Stomach (tissue), 4 donors: ENCODE data around the gene GLRA1.

ENCODE experiments used
- POLR2A ChIP-seq, 4 donors: fragments of 450-650 bp; IDR thresholded peaks; one replicate each; pipeline ENCODE4 v1.6.1; 2016; ENCODE audit warnings: antibody characterized with exemption in 4 of 4, control low read depth in 2 of 4, mild to moderate bottlenecking in 1 of 4, moderate library complexity in 1 of 4
- POLR2AphosphoS5 ChIP-seq, 3 donors: sonication (generic); formaldehyde crosslinking; IDR thresholded peaks; one replicate each; pipeline ENCODE4 v1.6.1; 2016; ENCODE audit warnings: antibody characterized with exemption in 3 of 3
- TF ChIP-seq, protein P1 (sequence below), 7 experiments: fragments of 450-650 bp in 4 of 7; fragments of 200-600 bp in 3 of 7; sonication (generic) in 3 of 7; IDR thresholded peaks; one replicate each; pipeline ENCODE4 v1.5.1; 2016 to 2019; ENCODE audit warnings: antibody characterized with exemption in 7 of 7, control low read depth in 2 of 7, mild to moderate bottlenecking in 1 of 7

DNA sequence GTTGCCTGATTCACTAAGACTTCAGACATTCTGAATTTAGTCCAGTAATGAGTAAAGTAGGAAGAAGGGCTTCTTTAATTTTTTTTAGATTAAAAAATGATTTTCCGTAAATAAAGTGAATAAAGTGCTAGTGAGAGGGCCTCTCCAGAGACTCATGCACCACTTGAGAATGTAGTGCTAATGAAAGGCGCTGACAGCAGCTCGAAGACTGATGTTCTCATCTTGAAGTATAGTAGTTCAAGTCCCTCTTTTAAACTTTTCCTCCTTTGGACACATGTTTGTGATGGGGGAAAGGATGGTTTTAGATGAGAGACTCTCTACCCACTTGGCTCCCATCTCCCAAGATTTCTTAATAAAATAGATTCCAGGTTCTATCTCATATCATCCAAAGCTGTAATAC, 104.4 kb downstream of the GLRA1 start:
- TF ChIP-seq POLR2AphosphoS5 (IDR thresholded peaks at IDR 0.05): no peak
- TF ChIP-seq POLR2A (IDR thresholded peaks at IDR 0.05): no peak
- TF ChIP-seq, protein P1, sequence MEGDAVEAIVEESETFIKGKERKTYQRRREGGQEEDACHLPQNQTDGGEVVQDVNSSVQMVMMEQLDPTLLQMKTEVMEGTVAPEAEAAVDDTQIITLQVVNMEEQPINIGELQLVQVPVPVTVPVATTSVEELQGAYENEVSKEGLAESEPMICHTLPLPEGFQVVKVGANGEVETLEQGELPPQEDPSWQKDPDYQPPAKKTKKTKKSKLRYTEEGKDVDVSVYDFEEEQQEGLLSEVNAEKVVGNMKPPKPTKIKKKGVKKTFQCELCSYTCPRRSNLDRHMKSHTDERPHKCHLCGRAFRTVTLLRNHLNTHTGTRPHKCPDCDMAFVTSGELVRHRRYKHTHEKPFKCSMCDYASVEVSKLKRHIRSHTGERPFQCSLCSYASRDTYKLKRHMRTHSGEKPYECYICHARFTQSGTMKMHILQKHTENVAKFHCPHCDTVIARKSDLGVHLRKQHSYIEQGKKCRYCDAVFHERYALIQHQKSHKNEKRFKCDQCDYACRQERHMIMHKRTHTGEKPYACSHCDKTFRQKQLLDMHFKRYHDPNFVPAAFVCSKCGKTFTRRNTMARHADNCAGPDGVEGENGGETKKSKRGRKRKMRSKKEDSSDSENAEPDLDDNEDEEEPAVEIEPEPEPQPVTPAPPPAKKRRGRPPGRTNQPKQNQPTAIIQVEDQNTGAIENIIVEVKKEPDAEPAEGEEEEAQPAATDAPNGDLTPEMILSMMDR (IDR thresholded peaks at IDR 0.05): no peak
